Heart right ventricle (tissue), 16 donors: ENCODE results near the gene SH2D4B. TPM values are rescaled to one million over a fixed set of nuclear protein-coding genes. Genes with fewer than 3 reads are reported as not detected.
A peak's percentile ranks its signal among the peaks of the same experiment; 100 is the strongest.
"Not testable (repeated sequence)": the region's sequence is repeated elsewhere in the genome, so short reads cannot be mapped to it uniquely, and the experiment has no call there.

Source experiments
- ATAC-seq, 8 donors: fragments of 200-7000 bp; cut with Tn5 transposase; one replicate each; pipeline ENCODE4 v1.9.1; 2020; ENCODE audit warnings: mild to moderate bottlenecking in 8 of 8, moderate library complexity in 8 of 8, moderate number of reproducible peaks in 1 of 8
- DNase-seq, 2 donors: peaks; one replicate each; pipeline ENCODE4 v3.0.0-alpha.2; 2020
- H3K27ac ChIP-seq, 10 donors: fragments of 200-600 bp; sonication (generic) in 2 of 10; one replicate each; pipeline versions ENCODE4 v1.5.0 to v1.8.0; 2020 to 2022; ENCODE audit warnings: mild to moderate bottlenecking in 3 of 10
- H3K27me3 ChIP-seq, 7 donors: fragments of 200-600 bp; one replicate each; pipeline ENCODE4 v1.8.0; 2021 to 2022; ENCODE audit warnings: mild to moderate bottlenecking in 2 of 7
- H3K36me3 ChIP-seq, 9 donors: fragments of 200-600 bp; sonication (generic) in 1 of 9; one replicate each; pipeline versions ENCODE4 v1.5.0 to v1.8.0; 2020 to 2022; ENCODE audit warnings: mild to moderate bottlenecking in 2 of 9
- H3K4me1 ChIP-seq, 9 donors: fragments of 200-600 bp; sonication (generic) in 1 of 9; one replicate each; pipeline versions ENCODE4 v1.5.0 to v1.8.0; 2020 to 2022; ENCODE audit warnings: mild to moderate bottlenecking in 4 of 9
- H3K4me3 ChIP-seq, 10 donors: fragments of 200-600 bp; sonication (generic) in 2 of 10; one replicate each; pipeline versions ENCODE4 v1.5.0 to v1.8.0; 2020 to 2022; ENCODE audit warnings: mild to moderate bottlenecking in 7 of 10, moderate library complexity in 2 of 10
- H3K9me3 ChIP-seq, 11 donors: fragments of 200-600 bp in 10 of 11; sonication (generic) in 2 of 11; one replicate each; pipeline versions ENCODE4 v1.5.0 to v1.8.0; 2013 to 2022; ENCODE audit warnings: mild to moderate bottlenecking in 2 of 11, control low read depth in 1 of 11, moderate library complexity in 1 of 11
- CTCF ChIP-seq, 9 donors: fragments of 200-600 bp; sonication (generic) in 2 of 9; IDR thresholded peaks; one replicate each; pipeline versions ENCODE4 v1.5.0 to v1.8.0; 2021 to 2022; ENCODE audit warnings: antibody characterized with exemption in 9 of 9, mild to moderate bottlenecking in 5 of 9, moderate library complexity in 1 of 9
- WGBS, 2 donors: extraction: QIAGEN DNeasy Blood & Tissue Kit; methylation state at CpG; one replicate each; pipeline ENCODE4 v1.1.7; 2013; ENCODE audit warnings: inconsistent platforms in 1 of 2; 5-methylcytosine and 5-hydroxymethylcytosine counted together
- intact Hi-C, 10 donors: fragments of 100-400 bp; cut with DNase I; formaldehyde crosslinking; loops; one replicate each; pipeline versions ENCODE4 v1.11.1 to v1.14.2; 2022
- polyA plus RNA-seq, 2 donors: library from polyadenylated mRNA; stranded (reverse); fragments of 200-250 nt; gene quantifications; one replicate each; pipeline ENCODE4 v1.2.3, GENCODE V29; 2013
- total RNA-seq, 10 donors: library from RNA; stranded (reverse); fragmentation: NEBNext Ultra II Directional in 3 of 10; extraction: Animal tissue kit (Norgen Biotek cat#: 25700) in 3 of 10; gene quantifications; one replicate each; pipeline versions ENCODE4 v1.2.1 to v1.2.4, GENCODE V29; 2021 to 2023
- donor health status: Arrhythmogenic right ventricular cardiomyopathy.
- donor health status: ischemic (EF 13 %, LVEDD 7.1; RV severe dilation, severe dysfunction).
- donor health status: healthy with polysubstance abuse.
- donor health status: DM: no; HTN: yes; CAD: no.
- donor health status: DM: no; HTN: no; CAD: no.
- donor health status: ischemic (EF 25% LVEDD 6.9; RV normal size, moderate dysfunction).
- donor health status: ischemic (EF 25% LVEDD 5.7; RV mildly dilated, moderate dysfunction).
- donor health status: healthy.
- donor health status: DM: yes; HTN: yes; CAD: no.
- donor health status: Ischemic cardiomyopathy.
- donor health status: ischemic (EF 35%, LVEDD 5.7; RV mildly dilated, moderate dysfunction).
- donor health status: nonischemic (EF 11% LVEDD 7.7; RV severe dilation, severe dysfunction).
- donor health status: DM: yes; HTN: yes; CAD: no.
- donor health status: PGD.
- donor health status: ischemic (EF 29% LVEDD 5.4; RV normal size, mild dysfunction).
- donor health status: nonischemic (EF 23%, LVEDD 6.1; RV moderate dilation, normal function).

SH2D4B gene
- total and polyA plus RNA-seq, 12 donors, result not detected

- ATAC-seq, result peak in 4 of 8 donors; percentile 14 to 48 (median 30)
- Histone ChIP-seq H3K27me3 (no peaks in the 10 kb centered on the region), H3K9me3 (no peaks in the 10 kb centered on the region), H3K36me3 (no peaks in the 10 kb centered on the region), H3K4me3 (no peak overlapping the region), H3K4me1 (peaks cover 0 to 45% (median 18%) of the 10 kb centered on the region in 9 donors), H3K27ac (peak overlapping the region in 9 of 10 donors; percentile 34 to 86 (median 79))
- DNase-seq, result no peak
- intact Hi-C loops, result no loop called here
- no peak for TF ChIP-seq CTCF (IDR thresholded peaks at IDR 0.05)
- 68 to 71% methylated on average over 4 of the region's 4 CpGs for WGBS, 2 donors
Observed at GRCh38 chr10:80542053-80542452, 4.4 kb downstream of the SH2D4B start.

GRCh38 chr10:80542652-80543318 is 5.1 kb downstream of the SH2D4B start:
- Histone ChIP-seq H3K36me3 (no peaks in the 10 kb centered on the region), H3K4me3 (no peak overlapping the region), H3K4me1 (peaks cover 0 to 38% (median 15%) of the 10 kb centered on the region in 9 donors), H3K27me3 (no peaks in the 10 kb centered on the region), H3K27ac (peak overlapping the region in 6 of 10 donors; percentile 9 to 86 (median 84)), H3K9me3 (no peaks in the 10 kb centered on the region)
- TF ChIP-seq CTCF (IDR thresholded peaks at IDR 0.05), result no peak
- intact Hi-C loops, result no loop called here
- DNase-seq (no peak), ATAC-seq (no peak)
- 84 to 93% methylated on average over 19 of the region's 19 CpGs for WGBS, 2 donors

GRCh38 chr10:80543319-80543672 is 5.6 kb downstream of the SH2D4B start:
- H3K4me3 ChIP-seq, H3K36me3 ChIP-seq, H3K27me3 ChIP-seq, DNase-seq, H3K27ac ChIP-seq, H3K9me3 ChIP-seq, intact Hi-C loops, ATAC-seq: not testable (repeated sequence)
- WGBS, 2 donors, result 96 to 99% methylated on average over 25 of the region's 25 CpGs
- H3K4me1 ChIP-seq, result peaks cover 0 to 37% (median 15%) of the 10 kb centered on the region in 9 donors

GRCh38 chr10:80544316-80544953 is 6.7 kb downstream of the SH2D4B start:
- Histone ChIP-seq H3K4me3 (no peak overlapping the region), H3K9me3 (no peaks in the 10 kb centered on the region), H3K27ac (no peak overlapping the region), H3K4me1 (peaks cover 0 to 37% (median 15%) of the 10 kb centered on the region in 9 donors), H3K27me3 (no peaks in the 10 kb centered on the region), H3K36me3 (no peaks in the 10 kb centered on the region)
- no peak for TF ChIP-seq CTCF (IDR thresholded peaks at IDR 0.05)
- DNase-seq, result no peak
- intact Hi-C loops, result no loop called here
- no peak for ATAC-seq
- WGBS, 2 donors, result 93 to 95% methylated on average over 12 of the region's 12 CpGs
